GM13976 (cell line): ENCODE data around the gene MRPL40.

Experiments
- DNase-seq: peaks from one replicate; pipeline ENCODE4 v3.0.0; 2012; ENCODE audit warnings: low spot score
- CTCF ChIP-seq: IDR thresholded peaks from 2 replicates; pipeline ENCODE4 v1.5.1; 2012; ENCODE audit warnings: borderline replicate concordance, mild to moderate bottlenecking; ENCODE audit not compliant: insufficient read depth; ENCODE audit errors: extremely low read depth, missing control alignments, control extremely low read depth
- in situ Hi-C: fragments of 300-500 bp; cut with MboI; formaldehyde crosslinking; loops from one replicate; pipeline ENCODE4 v1.12.0; 2022; ENCODE audit warnings: low sequenced_read_pairs, mixed read lengths, inconsistent platforms; ENCODE audit not compliant: unreplicated experiment

The MRPL40 gene

GRCh38 chr22:19422440-19423301, 9.7 kb upstream of the MRPL40 start:
- in situ Hi-C loops = no loop called here

GRCh38 chr22:19424186-19424500, 8.2 kb upstream of the MRPL40 start:
- no peak for DNase-seq
- no peak for TF ChIP-seq CTCF
- in situ Hi-C loops = no loop called here

More at GRCh38 chr22:19422440-19423301, 9.7 kb upstream of the MRPL40 start:
- no peak for TF ChIP-seq CTCF
- no peak for DNase-seq

GRCh38 chr22:19429950-19430889, 2.1 kb upstream of the MRPL40 start:
- no peak for TF ChIP-seq CTCF
- peak; percentile 41 for DNase-seq
- in situ Hi-C loops = no loop called here

- no peak for TF ChIP-seq CTCF
- in situ Hi-C loops = no loop called here
- DNase-seq = peak; percentile 41
These were observed 1.3 kb upstream of the MRPL40 start for GRCh38 chr22:19430890-19431541.

GRCh38 chr22:19431649-19432132, 654 bp upstream of the MRPL40 start, which contains the start of gene HIRA:
Gene HIRA (minus strand): TSS chr22:19431733. CDS start chr22:19431476, 257 bp downstream.
- TF ChIP-seq CTCF = no peak
- in situ Hi-C loops = no loop called here
- DNase-seq = peak; percentile 85

- in situ Hi-C loops = no loop called here
- DNase-seq = no peak
- TF ChIP-seq CTCF = no peak
These were observed 2.1 kb downstream of the MRPL40 start for GRCh38 chr22:19434401-19434800.
